Measurements from ENCODE around the gene ZFP82. TPM values are rescaled to one million over a fixed set of nuclear protein-coding genes. Genes with fewer than 3 reads are reported as not detected.

ZFP82 gene
- total and polyA plus RNA-seq, 12 donors, result 1.9 to 6.3 (median 4.3) TPM

DNA sequence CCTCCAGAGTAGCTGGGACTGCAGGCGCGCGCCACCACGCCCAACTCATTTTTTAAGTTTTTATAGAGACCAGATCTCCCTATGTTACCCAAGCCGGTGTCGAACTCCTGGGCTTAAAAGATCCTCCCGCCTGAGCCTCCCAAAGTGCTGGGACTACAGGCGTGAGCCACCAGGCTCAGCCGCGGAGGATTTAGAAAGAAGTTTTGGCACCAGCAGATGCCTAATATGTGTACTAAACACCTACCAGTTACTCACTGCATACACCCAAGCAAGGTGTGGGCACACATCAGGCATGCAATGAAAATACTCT lies 39.0 kb downstream of the ZFP82 start:
- peaks cover 0 to 2% (median 0%) of the 10 kb centered on the region in 9 donors for H3K36me3 ChIP-seq
- H3K4me3 ChIP-seq, result peak overlapping the region; percentile 54 to 86 (median 71)
- peaks cover 0 to 24% (median 0%) of the 10 kb centered on the region in 11 donors for H3K9me3 ChIP-seq
- H3K27me3 ChIP-seq, result no peaks in the 10 kb centered on the region
- peaks cover 7 to 22% (median 11%) of the 10 kb centered on the region in 9 donors for H3K4me1 ChIP-seq
- peak overlapping the region in 9 of 10 donors; percentile 76 to 92 (median 83) for H3K27ac ChIP-seq
- ATAC-seq, result no peak
- 56 to 59% methylated on average over 10 of the region's 10 CpGs for WGBS, 2 donors
- intact Hi-C loops (cut with DNase I), result loop anchor here in 2 of 10 donors (2.0 to 5.0 kb wide), 3 partner anchors 39 to 49 kb away; partner anchors contain the start of gene ZFP82 (in 1 of the 2)
- no peak for TF ChIP-seq CTCF (IDR thresholded peaks at IDR 0.05)
- DNase-seq, result no peak

GRCh38 chr19:36378625-36379509 lies 39.6 kb downstream of the ZFP82 start, which contains the start of gene ZFP14:
ZFP14 (minus strand) TSS chr19:36379201; CDS start chr19:36367892, 11,309 bp downstream.
- H3K36me3 ChIP-seq, result peaks cover 0 to 7% (median 0%) of the 10 kb centered on the region in 9 donors
- H3K4me1 ChIP-seq, result peaks cover 7 to 22% (median 11%) of the 10 kb centered on the region in 9 donors
- H3K4me3 ChIP-seq, result peak within 1 kb of the TSS; percentile 54 to 86 (median 71)
- H3K9me3 ChIP-seq, result peaks cover 0 to 21% (median 0%) of the 10 kb centered on the region in 11 donors
- H3K27ac ChIP-seq, result peak within 1 kb of the TSS; percentile 23 to 92 (median 82)
- peak; percentile 93 to 94 for DNase-seq
- no peaks in the 10 kb centered on the region for H3K27me3 ChIP-seq
- WGBS, 2 donors, result 4% methylated on average over 69 of the region's 69 CpGs
- TF ChIP-seq CTCF (IDR thresholded peaks at IDR 0.05), result peak in 6 of 9 donors; percentile 9 to 51 (median 36)
- intact Hi-C loops (cut with DNase I), result loop anchor here in 2 of 10 donors (2.0 to 5.0 kb wide), 3 partner anchors 40 to 48 kb away; partner anchors contain the start of gene ZFP82 (in 1 of the 2)
- ATAC-seq, result peak; percentile 98 to 100 (median 99)

DNA sequence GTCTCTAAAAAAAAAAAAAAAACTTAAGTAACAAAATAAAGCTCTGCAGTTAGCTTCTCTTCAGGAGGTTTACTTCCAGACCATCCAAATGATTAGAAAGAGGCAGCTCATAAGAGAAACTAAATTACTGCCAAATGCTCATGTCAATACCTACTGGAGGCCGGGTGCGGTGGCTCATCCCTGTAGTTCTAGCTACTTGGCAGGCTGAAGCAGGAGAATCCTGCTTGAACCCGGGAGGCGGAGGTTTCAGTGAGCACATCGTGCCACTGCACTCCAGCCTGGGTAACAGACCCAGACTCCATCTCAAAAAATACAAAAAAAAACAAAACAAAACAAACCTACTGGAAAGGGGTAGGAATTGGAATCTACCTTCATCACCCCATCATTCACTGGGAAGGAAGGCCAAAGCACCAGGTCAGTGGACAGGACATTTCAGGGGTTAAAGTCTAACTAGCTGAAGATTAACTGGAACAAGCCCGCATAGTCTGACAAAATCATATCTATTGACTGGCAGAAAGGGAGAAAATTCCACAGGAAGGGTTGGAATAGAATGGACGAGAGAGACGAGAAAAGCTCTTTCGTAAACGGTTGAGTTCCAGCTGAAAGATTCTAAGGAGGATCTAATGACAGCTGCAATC lies 40.8 kb downstream of the ZFP82 start:
- peak overlapping the region in 9 of 10 donors; percentile 54 to 86 (median 74) for H3K4me3 ChIP-seq
- H3K36me3 ChIP-seq, result peaks cover 0 to 7% (median 0%) of the 10 kb centered on the region in 9 donors
- H3K4me1 ChIP-seq, result peaks cover 7 to 22% (median 11%) of the 10 kb centered on the region in 9 donors
- H3K27me3 ChIP-seq, result no peaks in the 10 kb centered on the region
- 51 to 57% methylated on average over 10 of the region's 10 CpGs for WGBS, 2 donors
- intact Hi-C loops (cut with DNase I), result loop anchor here in 2 of 10 donors (2.0 to 5.0 kb wide), 3 partner anchors 41 to 47 kb away; partner anchors contain the start of gene ZFP82 (in 1 of the 2)
- no peak for TF ChIP-seq CTCF (IDR thresholded peaks at IDR 0.05)
- ATAC-seq (no peak), DNase-seq (no peak)
- peak overlapping the region in 7 of 10 donors; percentile 77 to 92 (median 84) for H3K27ac ChIP-seq
- H3K9me3 ChIP-seq, result peaks cover 0 to 19% (median 0%) of the 10 kb centered on the region in 11 donors

DNA sequence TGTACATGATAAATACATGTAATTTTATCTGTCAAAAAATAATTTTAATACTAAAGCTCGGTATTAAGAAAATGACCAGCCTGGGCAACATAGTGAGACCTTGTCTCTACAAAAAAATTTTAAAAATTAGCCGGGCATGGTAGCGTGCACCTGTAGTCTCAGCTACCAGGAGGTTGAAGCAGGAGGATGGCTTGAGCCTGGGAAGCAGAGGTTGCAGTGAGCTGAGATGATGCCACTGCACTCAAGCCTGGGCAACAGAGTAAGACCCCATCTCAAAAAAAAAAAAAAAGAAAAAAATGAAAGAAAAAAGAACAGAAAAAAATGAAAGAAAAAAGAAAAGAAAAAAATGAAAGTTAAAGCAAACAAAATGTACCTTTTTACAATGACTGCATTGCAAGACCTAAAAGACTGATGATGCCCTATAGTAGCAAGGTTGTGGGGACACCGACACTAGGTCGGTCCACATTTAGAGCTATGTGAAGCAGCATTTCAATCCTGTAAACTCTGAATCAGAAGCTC lies 44.7 kb downstream of the ZFP82 start:
- DNase-seq, result no peak
- ATAC-seq, result no peak
- Histone ChIP-seq H3K36me3 (peaks cover 0 to 19% (median 0%) of the 10 kb centered on the region in 9 donors), H3K27ac (no peak overlapping the region), H3K9me3 (peaks cover 0 to 54% (median 0%) of the 10 kb centered on the region in 11 donors), H3K27me3 (no peaks in the 10 kb centered on the region), H3K4me1 (peaks cover 7 to 19% (median 11%) of the 10 kb centered on the region in 9 donors), H3K4me3 (no peak overlapping the region)
- no peak for TF ChIP-seq CTCF (IDR thresholded peaks at IDR 0.05)
- intact Hi-C loops (cut with DNase I), result no loop called here
- WGBS, 2 donors, result 98 to 99% methylated on average over 5 of the region's 5 CpGs
